Measurements from ENCODE around the gene BPIFB6. TPM values are rescaled to one million over a fixed set of nuclear protein-coding genes. Genes with fewer than 3 reads are reported as not detected.

Gene BPIFB6
- total and polyA plus RNA-seq, 2 of the 4 experiments (the other 2 are of a cell fraction), result not detected

- POLR2A ChIA-PET (ENCODE audit: unreplicated experiment), result no interaction called here
- WGBS, 2 experiments (ENCODE audit: extremely low coverage in 2 of 2, insufficient read length in 1 of 2), result 83% methylated on average over 1 of the region's 1 CpG; no CpG with 5 or more reads in 1 of the 2 experiments
- in situ Hi-C loops (cut with MboI; ENCODE audit: low sequenced_read_pairs), result no loop called here
These were observed 61.6 kb downstream of the BPIFB6 start for GRCh38 chr20:33093074-33093473.

More at GRCh38 chr20:33093074-33093473, 61.6 kb downstream of the BPIFB6 start:
- Histone ChIP-seq H4K8ac (ENCODE audit: low read depth in 2 of 2, low read length in 2 of 2) (no peak overlapping the region), H3K18ac (ENCODE audit: low read depth, low read length) (no peak overlapping the region), H3K4me1 (ENCODE audit: control insufficient read depth, insufficient read depth, low read length) (no peaks in the 10 kb centered on the region), H3K4ac (ENCODE audit: low read depth, low read length) (no peak overlapping the region), H3K4me2 (ENCODE audit: low read depth, low read length) (no peak overlapping the region), H3K9me3 (ENCODE audit: control insufficient read depth, insufficient read depth, low read length) (no peaks in the 10 kb centered on the region), H4K91ac (ENCODE audit: insufficient read depth, low read depth, low read length) (no peak overlapping the region), H4K20me1 (ENCODE audit: insufficient read depth, low read length) (no peaks in the 10 kb centered on the region), H4K5ac (ENCODE audit: low read depth, low read length) (no peak overlapping the region), H3K36me3 (ENCODE audit: control insufficient read depth, insufficient read depth, low read length) (no peaks in the 10 kb centered on the region), H3K14ac (replicated peaks; ENCODE audit: low read depth, low read length) (no peak overlapping the region), H3K9me1 (ENCODE audit: insufficient read depth, low read length) (no peaks in the 10 kb centered on the region), H3K4me3 (ENCODE audit: insufficient read depth, low read depth, low read length) (no peak overlapping the region), H2BK120ac (ENCODE audit: low read depth, low read length) (no peak overlapping the region), H2AFZ (replicated peaks; ENCODE audit: low read length, poor library complexity) (no peak overlapping the region), H3K27me3 (ENCODE audit: control insufficient read depth, insufficient read depth, low read length) (no peaks in the 10 kb centered on the region; the same call in 1 of the 2 replicates), H3K27ac (ENCODE audit: insufficient read depth, low read length) (no peak overlapping the region), H2BK15ac (ENCODE audit: low read depth, low read length) (no peak overlapping the region), H3K56ac (ENCODE audit: extremely low read depth, insufficient read depth, low read length) (no peak overlapping the region), H2AK5ac (ENCODE audit: low read depth, low read length) (no peak overlapping the region), H3K9ac (ENCODE audit: low read depth, low read length) (no peak overlapping the region), H2BK20ac (ENCODE audit: low read depth, low read length) (no peak overlapping the region), H2BK5ac (ENCODE audit: low read depth, low read length, poor library complexity, severe bottlenecking) (peak overlapping the region; percentile 39), H3K79me1 (ENCODE audit: low read depth in 1 of 2, low read length in 2 of 2) (no peaks in the 10 kb centered on the region), H2AK9ac (replicated peaks; ENCODE audit: low read depth, low read length, poor library complexity) (no peak overlapping the region), H3K23ac (ENCODE audit: low read depth, low read length) (no peak overlapping the region)
- DNase-seq (no peak), ATAC-seq (ENCODE audit: low read depth) (no peak)
- TF ChIP-seq CEBPB (IDR thresholded peaks at IDR 0.05; ENCODE audit: low read depth, low read length), result no peak
- no peak for TF ChIP-seq CHD1 (IDR thresholded peaks at IDR 0.05; ENCODE audit: low read depth, low read length)
- TF ChIP-seq POLR2A (IDR thresholded peaks at IDR 0.05; ENCODE audit: low read depth, low read length), result no peak
- TF ChIP-seq MAZ (IDR thresholded peaks at IDR 0.05; ENCODE audit: borderline replicate concordance, low read depth, low read length), result no peak
- TF ChIP-seq MXI1 (IDR thresholded peaks at IDR 0.05; ENCODE audit: borderline replicate concordance, low read depth, low read length), result no peak
- TF ChIP-seq RFX5 (IDR thresholded peaks at IDR 0.05; ENCODE audit: low read depth, low read length), result no peak
- no peak for TF ChIP-seq CTCF (conservative IDR thresholded peaks at IDR 0.05; ENCODE audit: low read depth, low read length)
- TF ChIP-seq NFE2L2 (IDR thresholded peaks at IDR 0.05; ENCODE audit: low read depth, low read length), result no peak
- TF ChIP-seq FOS (IDR thresholded peaks at IDR 0.05; ENCODE audit: low read depth, low read length), result no peak
- no peak for TF ChIP-seq MAFK (IDR thresholded peaks at IDR 0.05; ENCODE audit: low read depth, low read length)
- no peak for TF ChIP-seq RAD21 (IDR thresholded peaks at IDR 0.05; ENCODE audit: low read length)
- TF ChIP-seq ELK1 (IDR thresholded peaks at IDR 0.05; ENCODE audit: borderline replicate concordance, low read depth, low read length), result no peak
- TF ChIP-seq BHLHE40 (IDR thresholded peaks at IDR 0.05; ENCODE audit: low read depth, low read length), result no peak
- TF ChIP-seq USF2 (IDR thresholded peaks at IDR 0.05; ENCODE audit: low read depth, low read length), result no peak
- TF ChIP-seq SMC3 (IDR thresholded peaks at IDR 0.05; ENCODE audit: low read depth, low read length), result no peak
- no peak for TF ChIP-seq RCOR1 (IDR thresholded peaks at IDR 0.05; ENCODE audit: insufficient replicate concordance, low read length)
- intact Hi-C loops (cut with micrococcal nuclease), result no loop called here
- BruUV-seq (replicated peaks), result no TSS peak
- dilution Hi-C loops (cut with HindIII; ENCODE audit: low sequenced_read_pairs, unreplicated experiment), result no loop called here
- CTCF ChIA-PET, result no interaction called here

Measured in IMR-90 (cell line).